GM19324 (cell line): Measurements from ENCODE around the gene CCR9.

Experiments used
- ATAC-seq: cut with Tn5 transposase; IDR thresholded peaks from one replicate; pipeline ENCODE4 v1.9.1; 2021; ENCODE audit warnings: mild to moderate bottlenecking, moderate library complexity; ENCODE audit not compliant: unreplicated experiment, low FRiP score

Gene CCR9

DNA sequence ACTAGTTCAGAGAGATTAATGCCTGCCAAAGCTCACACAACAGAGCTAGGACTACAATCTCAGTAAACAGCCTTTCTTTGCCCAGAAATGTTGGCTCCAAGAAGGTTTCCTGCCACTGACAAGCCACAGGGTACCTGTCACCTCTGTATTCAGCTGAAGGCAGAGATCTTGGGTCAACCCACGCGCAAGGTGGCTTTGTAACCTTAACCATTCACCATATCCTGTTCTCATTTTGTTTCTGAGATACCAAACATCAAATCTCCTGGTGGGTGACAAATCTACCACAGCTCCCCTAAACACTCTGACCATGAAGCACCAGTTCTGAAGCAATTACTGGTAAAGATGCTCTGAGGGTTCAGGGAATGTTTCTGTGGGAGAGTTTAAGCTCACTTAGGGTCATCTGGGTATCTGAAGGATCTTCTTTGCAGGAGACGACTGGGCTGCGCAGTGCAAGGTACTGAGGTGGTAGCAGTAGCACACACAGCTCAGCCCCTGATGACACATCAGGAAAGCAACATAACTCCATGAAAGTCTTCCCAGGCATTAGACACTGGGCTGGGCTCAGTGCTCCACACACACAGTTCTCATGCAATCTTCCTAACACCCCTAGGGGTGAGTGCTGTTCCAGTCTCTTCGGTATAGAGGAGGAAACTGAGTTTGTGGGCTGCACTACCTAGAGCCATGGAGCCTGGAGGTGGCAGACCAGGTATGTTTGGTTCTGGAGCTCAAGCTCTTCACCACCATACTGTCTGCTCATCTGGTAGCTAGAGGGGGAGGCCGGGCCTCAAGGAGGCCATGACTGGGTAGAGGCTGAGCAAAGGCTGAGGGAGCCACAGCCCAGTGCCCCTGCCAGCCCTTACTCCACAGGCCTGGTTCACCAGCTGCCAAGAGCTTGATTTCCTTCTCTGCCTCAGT is 64.6 kb downstream of the CCR9 start:
- ATAC-seq: no peak

DNA sequence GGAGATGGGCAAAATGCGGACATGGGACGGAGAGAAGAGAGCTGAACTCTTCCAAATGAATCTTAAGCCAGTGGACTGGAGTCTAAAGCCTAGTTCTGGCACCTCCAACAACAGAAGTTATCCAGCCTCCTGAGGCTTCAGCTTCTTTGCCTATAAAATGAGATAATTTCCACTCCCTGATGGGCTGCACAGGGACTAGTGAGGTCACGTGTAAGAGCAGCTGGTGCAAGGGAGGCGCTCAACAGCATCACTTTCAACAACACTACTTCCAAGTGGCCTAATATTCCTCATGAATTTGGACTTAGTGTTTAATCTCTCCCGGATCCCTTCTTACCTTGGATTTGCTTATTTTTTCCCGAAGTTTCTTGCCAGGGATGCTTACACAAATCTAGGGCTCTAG is 65.6 kb downstream of the CCR9 start:
- ATAC-seq: no peak

DNA sequence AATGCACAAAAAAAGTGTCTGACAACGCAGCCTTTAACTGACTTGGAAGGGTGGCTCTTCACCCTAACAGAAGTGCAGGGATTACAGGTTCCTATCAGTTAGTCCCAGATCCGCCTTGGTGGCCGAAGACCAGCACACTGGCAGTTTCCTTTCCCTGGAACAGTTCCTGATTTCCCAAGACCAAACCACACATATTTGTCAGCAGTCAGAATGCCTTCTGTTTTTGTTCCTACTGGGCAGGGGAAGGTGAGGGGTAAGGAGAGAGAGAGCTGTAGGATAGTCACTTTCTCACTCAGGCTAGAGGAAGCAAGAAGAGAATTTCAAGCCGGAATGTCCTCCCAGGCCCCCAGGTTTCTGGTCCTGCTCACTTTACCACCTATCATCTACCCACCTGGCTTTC is 66.1 kb downstream of the CCR9 start:
- ATAC-seq: no peak
